ENCODE measurements around the gene PRDM9. TPM values are rescaled to one million over a fixed set of nuclear protein-coding genes. Genes with fewer than 3 reads are reported as not detected.
"Not testable (repeated sequence)": the region's sequence is repeated elsewhere in the genome, so short reads cannot be mapped to it uniquely, and the experiment has no call there.

PRDM9 gene
- total RNA-seq, 2 donors from 2014 or later: 4.7 TPM; not detected in 1

- no peaks in the 10 kb centered on the region for H3K4me1 ChIP-seq (replicated peaks)
- intact Hi-C loops (cut with DNase I): no loop called here
- H3K9me3 ChIP-seq: no peaks in the 10 kb centered on the region
- TF ChIP-seq POLR2A (IDR thresholded peaks at IDR 0.05): no peak
- TF ChIP-seq, protein P1, sequence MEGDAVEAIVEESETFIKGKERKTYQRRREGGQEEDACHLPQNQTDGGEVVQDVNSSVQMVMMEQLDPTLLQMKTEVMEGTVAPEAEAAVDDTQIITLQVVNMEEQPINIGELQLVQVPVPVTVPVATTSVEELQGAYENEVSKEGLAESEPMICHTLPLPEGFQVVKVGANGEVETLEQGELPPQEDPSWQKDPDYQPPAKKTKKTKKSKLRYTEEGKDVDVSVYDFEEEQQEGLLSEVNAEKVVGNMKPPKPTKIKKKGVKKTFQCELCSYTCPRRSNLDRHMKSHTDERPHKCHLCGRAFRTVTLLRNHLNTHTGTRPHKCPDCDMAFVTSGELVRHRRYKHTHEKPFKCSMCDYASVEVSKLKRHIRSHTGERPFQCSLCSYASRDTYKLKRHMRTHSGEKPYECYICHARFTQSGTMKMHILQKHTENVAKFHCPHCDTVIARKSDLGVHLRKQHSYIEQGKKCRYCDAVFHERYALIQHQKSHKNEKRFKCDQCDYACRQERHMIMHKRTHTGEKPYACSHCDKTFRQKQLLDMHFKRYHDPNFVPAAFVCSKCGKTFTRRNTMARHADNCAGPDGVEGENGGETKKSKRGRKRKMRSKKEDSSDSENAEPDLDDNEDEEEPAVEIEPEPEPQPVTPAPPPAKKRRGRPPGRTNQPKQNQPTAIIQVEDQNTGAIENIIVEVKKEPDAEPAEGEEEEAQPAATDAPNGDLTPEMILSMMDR (IDR thresholded peaks at IDR 0.05): no peak
- TF ChIP-seq POLR2AphosphoS5 (IDR thresholded peaks at IDR 0.05): no peak
- WGBS: 92% methylated on average over 2 of the region's 2 CpGs
- no peak overlapping the region for H3K27ac ChIP-seq
- DNase-seq (ENCODE audit: low spot score): no peak
- no peaks in the 10 kb centered on the region for H3K27me3 ChIP-seq (replicated peaks; ENCODE audit: insufficient read depth)
- no peak overlapping the region for H3K4me3 ChIP-seq
- H3K36me3 ChIP-seq: no peaks in the 10 kb centered on the region
These were observed 24.3 kb upstream of the PRDM9 start for GRCh38 chr5:23483090-23483489.

GRCh38 chr5:23484096-23484495 is 23.3 kb upstream of the PRDM9 start:
- H3K4me3 ChIP-seq: no peak overlapping the region
- no peaks in the 10 kb centered on the region for H3K4me1 ChIP-seq (replicated peaks)
- no peak for DNase-seq (ENCODE audit: low spot score)
- H3K9me3 ChIP-seq: no peaks in the 10 kb centered on the region
- H3K27ac ChIP-seq: no peak overlapping the region
- TF ChIP-seq POLR2AphosphoS5 (IDR thresholded peaks at IDR 0.05) (no peak), POLR2A (IDR thresholded peaks at IDR 0.05) (no peak)
- TF ChIP-seq, protein P1 (IDR thresholded peaks at IDR 0.05): no peak
- intact Hi-C loops (cut with DNase I): no loop called here
- H3K27me3 ChIP-seq (replicated peaks; ENCODE audit: insufficient read depth): no peaks in the 10 kb centered on the region
- no peaks in the 10 kb centered on the region for H3K36me3 ChIP-seq
- 78% methylated on average over 5 of the region's 5 CpGs for WGBS

- intact Hi-C loops (cut with DNase I): not testable (repeated sequence)
These were observed 21.2 kb upstream of the PRDM9 start for GRCh38 chr5:23486227-23486626.

GRCh38 chr5:23490993-23491392 is 16.4 kb upstream of the PRDM9 start:
- 90% methylated on average over 1 of the region's 1 CpG for WGBS
- Histone ChIP-seq H3K27ac (no peak overlapping the region), H3K9me3 (no peaks in the 10 kb centered on the region), H3K36me3 (no peaks in the 10 kb centered on the region), H3K4me3 (no peak overlapping the region), H3K27me3 (replicated peaks; ENCODE audit: insufficient read depth) (no peaks in the 10 kb centered on the region), H3K4me1 (replicated peaks) (no peaks in the 10 kb centered on the region)
- no peak for DNase-seq (ENCODE audit: low spot score)
- TF ChIP-seq POLR2A (IDR thresholded peaks at IDR 0.05): no peak
- TF ChIP-seq, protein P1 (IDR thresholded peaks at IDR 0.05): no peak
- TF ChIP-seq POLR2AphosphoS5 (IDR thresholded peaks at IDR 0.05): no peak
- intact Hi-C loops (cut with DNase I): no loop called here

More at GRCh38 chr5:23486227-23486626, 21.2 kb upstream of the PRDM9 start:
- not testable (repeated sequence) for DNase-seq (ENCODE audit: low spot score); H3K27me3 ChIP-seq (replicated peaks; ENCODE audit: insufficient read depth); H3K4me3 ChIP-seq; H3K27ac ChIP-seq; H3K36me3 ChIP-seq; H3K9me3 ChIP-seq; H3K4me1 ChIP-seq (replicated peaks)
- WGBS: 70% methylated on average over 2 of the region's 2 CpGs

DNA sequence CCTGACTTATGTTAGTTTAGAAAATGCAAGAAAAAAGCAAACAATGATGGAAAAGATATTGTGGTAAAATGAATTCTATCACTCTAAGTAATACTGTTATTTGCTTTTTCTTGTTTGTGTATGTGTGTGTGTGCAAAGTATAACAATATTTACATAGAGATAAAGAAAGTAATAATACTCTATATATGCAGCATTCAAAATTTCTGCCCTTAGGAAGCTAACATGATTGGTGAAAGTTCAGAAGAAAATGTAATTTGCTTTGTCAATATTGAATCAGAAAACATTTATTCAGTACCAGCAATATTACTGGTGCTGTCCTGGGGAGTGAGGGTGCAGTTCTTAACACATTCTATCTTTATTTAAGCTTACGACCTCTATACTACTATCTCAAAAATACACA is 12.9 kb upstream of the PRDM9 start:
- 64% methylated on average over 1 of the region's 1 CpG for WGBS
- TF ChIP-seq POLR2AphosphoS5 (IDR thresholded peaks at IDR 0.05) (no peak), POLR2A (IDR thresholded peaks at IDR 0.05) (no peak)
- TF ChIP-seq, protein P1 (IDR thresholded peaks at IDR 0.05): no peak
- H3K4me1 ChIP-seq (replicated peaks): no peaks in the 10 kb centered on the region
- intact Hi-C loops (cut with DNase I): no loop called here
- no peak overlapping the region for H3K4me3 ChIP-seq
- H3K9me3 ChIP-seq: no peaks in the 10 kb centered on the region
- no peak overlapping the region for H3K27ac ChIP-seq
- DNase-seq (ENCODE audit: low spot score): no peak
- no peaks in the 10 kb centered on the region for H3K36me3 ChIP-seq
- no peaks in the 10 kb centered on the region for H3K27me3 ChIP-seq (replicated peaks; ENCODE audit: insufficient read depth)

Data from prostate gland (tissue), 2 donors.